ENCODE measurements around the gene PADI2.

Gene PADI2

GRCh38 chr1:17112496-17113236 lies 6.6 kb downstream of the PADI2 start:
- no peak for DNase-seq (ENCODE audit: low read depth in 2 of 2)

- DNase-seq (ENCODE audit: low read depth in 2 of 2) = no peak
Observed at GRCh38 chr1:17112076-17112475, 7.2 kb downstream of the PADI2 start.

DNA sequence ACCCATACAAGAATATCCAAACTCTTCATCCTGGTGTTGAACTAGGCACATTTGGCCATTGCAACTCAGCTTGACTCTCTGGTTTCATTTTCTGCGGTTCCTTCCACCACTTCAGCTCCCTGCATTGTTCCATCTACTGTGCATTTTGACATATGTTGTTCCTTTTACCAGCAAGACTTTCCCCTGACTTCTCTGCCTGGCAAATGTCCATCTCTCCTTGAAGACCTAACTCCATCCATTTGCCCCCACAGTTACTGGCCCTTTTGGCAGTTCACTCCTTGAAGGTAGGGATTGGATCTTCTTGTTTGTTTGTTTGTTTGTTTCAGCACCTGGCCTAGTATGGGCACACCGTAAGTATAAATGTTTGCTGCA lies 8.7 kb downstream of the PADI2 start:
- DNase-seq (ENCODE audit: low read depth in 2 of 2) = no peak

GRCh38 chr1:17109892-17110554 lies 9.2 kb downstream of the PADI2 start:
- no peak for DNase-seq (ENCODE audit: low read depth in 2 of 2)

GRCh38 chr1:17108786-17109185 lies 10.5 kb downstream of the PADI2 start:
- DNase-seq (ENCODE audit: low read depth in 2 of 2) = no peak

DNA sequence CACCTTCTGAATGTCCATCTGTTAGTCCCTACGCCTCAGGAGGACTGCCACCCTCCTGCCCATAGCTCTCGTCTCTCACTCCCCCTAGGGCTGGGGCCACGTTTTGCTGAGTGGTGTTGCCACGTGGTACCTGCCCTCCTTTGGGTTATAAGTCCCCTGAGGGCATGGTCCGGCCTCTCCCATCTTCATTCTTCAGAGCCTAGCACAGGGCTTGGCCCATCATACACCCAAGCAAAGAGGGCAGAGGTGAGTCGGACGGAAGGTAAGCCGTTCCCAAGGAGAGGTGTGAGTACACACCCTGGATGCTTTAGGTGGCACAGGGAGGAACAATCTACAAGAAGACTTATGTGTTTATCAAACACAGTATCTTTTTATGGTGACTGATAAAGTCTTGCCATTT lies 10.9 kb downstream of the PADI2 start:
- DNase-seq (ENCODE audit: low read depth in 2 of 2) = no peak

DNA sequence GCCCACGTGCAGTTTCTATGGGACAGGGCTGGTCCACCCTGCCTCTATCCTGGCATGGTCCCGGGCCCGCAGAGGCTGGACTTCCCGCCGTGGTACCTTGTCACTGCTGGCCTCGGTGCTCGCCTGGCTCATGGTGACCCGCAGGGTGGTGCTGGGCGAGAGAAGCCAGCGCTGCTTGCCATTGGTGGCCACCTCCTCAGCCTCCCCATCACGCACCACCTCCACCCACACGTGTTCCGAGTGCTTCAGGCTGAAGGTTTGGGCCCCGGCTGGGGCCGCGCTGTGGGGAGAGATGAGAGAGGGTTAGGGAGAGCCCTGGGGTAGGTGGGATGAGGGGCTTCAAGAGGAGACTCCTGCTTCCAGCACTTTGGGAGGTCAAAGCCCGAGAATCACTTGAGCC lies 14.5 kb downstream of the PADI2 start:
- no peak for DNase-seq (ENCODE audit: low read depth in 2 of 2)

DNA sequence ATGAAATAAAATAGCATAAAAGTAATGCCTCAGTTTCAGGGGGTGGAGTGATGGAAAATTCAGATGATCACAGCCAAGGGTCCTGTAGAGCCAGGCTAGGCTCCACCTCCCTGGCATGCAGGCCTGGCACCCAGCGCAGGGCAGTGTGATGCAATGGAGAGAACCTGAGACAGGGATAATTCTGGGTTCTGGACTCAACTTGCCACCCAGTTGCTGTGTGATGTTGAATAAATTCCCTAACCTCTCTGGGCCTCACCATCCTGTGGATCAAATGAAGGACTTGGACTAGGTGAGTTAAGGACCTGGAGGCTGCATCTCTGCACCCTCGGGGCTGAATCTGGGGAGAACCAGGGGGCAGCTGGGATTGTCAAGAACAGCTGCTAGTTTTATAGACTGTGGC lies 17.0 kb downstream of the PADI2 start:
- DNase-seq (ENCODE audit: low read depth in 2 of 2) = no peak

- no peak for DNase-seq (ENCODE audit: low read depth in 2 of 2)
Observed at GRCh38 chr1:17101261-17101660, 18.0 kb downstream of the PADI2 start.

DNA sequence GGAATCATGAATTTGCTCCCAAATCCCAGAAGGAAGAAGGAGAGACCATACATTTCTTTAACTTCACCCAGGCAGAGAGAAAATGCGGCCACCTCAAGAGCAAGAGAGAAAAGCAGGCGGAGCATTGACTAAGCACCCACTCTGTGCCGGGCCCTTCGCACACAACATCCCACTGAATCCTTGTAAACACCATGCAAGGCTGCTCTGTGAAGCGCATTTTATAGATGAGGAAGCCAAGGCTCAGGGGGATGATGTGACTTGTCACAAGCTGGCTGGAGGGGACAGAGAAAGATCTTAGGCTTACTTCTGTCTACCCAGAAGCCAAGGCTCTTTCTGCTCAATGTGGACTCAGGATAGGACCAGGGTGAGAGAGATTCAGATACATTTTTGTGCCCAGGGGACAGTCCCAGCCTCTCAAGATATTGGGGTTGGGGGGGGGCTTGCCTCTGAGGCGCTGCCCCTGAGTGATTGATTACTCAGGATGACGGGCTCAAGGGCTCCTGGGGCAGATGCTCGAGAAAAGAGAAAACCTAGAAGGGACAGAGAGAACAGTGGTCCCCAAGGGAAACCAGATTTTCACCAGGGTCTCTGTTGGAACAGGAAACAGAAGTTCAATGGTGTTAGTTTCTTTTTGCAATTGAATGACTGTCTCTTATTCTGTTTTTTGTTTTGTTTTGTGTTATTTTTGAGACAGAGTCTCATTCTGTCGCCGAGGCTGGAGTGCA lies 19.5 kb downstream of the PADI2 start:
- no peak for DNase-seq (ENCODE audit: low read depth in 2 of 2)

- DNase-seq (ENCODE audit: low read depth in 2 of 2) = no peak
Observed at GRCh38 chr1:17098446-17099317, 20.6 kb downstream of the PADI2 start.

DNA sequence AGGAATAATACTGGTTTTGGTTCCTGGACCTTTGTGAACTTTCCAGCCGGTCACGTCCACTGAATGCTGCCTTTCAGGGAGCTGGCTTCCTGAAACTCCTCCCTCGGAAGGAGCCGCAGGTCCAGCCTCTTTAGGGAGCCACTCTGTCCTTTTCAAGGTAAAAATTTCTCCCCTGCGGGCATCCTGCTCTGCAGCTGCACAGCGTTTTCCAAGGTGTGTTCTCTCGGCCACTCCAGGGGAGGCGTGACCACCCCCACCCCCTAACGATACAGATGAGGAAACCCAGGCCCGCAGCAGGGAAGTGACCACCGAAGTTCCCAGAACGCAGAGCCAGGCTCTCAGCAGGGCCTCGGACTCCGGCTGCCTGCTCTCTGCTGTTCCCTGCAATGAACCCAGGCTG lies 21.5 kb downstream of the PADI2 start:
- DNase-seq (ENCODE audit: low read depth in 2 of 2) = no peak

- no peak for DNase-seq (ENCODE audit: low read depth in 2 of 2)
Observed at GRCh38 chr1:17097147-17097546, 22.1 kb downstream of the PADI2 start.

GRCh38 chr1:17096584-17096983 lies 22.7 kb downstream of the PADI2 start:
- no peak for DNase-seq (ENCODE audit: low read depth in 2 of 2)

GRCh38 chr1:17095141-17095540 lies 24.1 kb downstream of the PADI2 start:
- no peak for DNase-seq (ENCODE audit: low read depth in 2 of 2)

- no peak for DNase-seq (ENCODE audit: low read depth in 2 of 2)
Observed at GRCh38 chr1:17094664-17095063, 24.6 kb downstream of the PADI2 start.

DNA sequence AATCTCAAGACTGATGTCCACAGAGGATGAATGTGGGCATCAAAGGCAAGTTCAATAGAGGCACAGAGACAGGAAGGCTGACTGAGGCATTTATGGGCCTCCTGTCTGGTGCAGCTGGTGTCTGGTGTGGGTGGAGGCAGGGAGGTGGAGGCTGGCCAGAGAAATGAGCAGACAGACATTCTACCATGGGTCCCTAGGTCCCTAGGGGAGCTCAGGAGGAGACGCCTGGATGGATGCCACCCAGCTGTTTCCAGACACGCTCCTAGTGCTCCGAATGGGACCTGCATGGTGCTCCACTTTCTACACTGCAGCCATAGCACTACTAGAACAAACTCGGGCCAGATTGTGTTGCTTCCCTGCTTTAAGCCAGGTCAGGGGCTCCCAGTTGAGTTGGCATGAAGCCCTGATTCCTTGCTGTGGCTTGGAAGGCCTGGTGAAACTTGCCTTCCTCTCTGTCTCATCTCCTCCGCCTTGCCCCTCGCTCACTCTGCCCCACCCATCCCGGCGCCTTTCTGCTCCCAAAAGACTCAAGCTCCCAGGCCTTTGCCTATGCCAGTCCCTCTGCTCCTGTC lies 25.3 kb downstream of the PADI2 start:
- no peak for DNase-seq (ENCODE audit: low read depth in 2 of 2)

DNA sequence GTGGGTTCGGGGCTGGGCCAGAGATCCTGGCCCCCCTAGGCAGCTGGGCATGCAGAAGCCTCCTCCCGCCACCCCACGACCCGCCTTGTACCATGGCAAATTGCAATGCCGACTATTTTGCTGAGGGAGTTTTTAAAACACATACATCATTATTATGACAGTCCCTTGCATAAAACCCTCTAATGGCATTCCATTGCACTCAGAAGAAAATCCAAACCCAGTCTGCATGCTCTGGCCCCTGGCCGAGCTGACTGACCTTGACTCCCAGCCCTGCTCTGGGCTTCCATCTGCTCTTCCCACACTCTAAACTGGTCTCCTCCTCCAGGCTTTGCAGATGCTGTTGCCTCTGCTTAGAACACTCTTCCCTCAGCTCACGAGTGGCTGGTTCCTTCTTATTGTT lies 28.0 kb downstream of the PADI2 start:
- no peak for DNase-seq (ENCODE audit: low read depth in 2 of 2)

GRCh38 chr1:17089506-17089905 lies 29.7 kb downstream of the PADI2 start:
- DNase-seq (ENCODE audit: low read depth in 2 of 2) = no peak

DNA sequence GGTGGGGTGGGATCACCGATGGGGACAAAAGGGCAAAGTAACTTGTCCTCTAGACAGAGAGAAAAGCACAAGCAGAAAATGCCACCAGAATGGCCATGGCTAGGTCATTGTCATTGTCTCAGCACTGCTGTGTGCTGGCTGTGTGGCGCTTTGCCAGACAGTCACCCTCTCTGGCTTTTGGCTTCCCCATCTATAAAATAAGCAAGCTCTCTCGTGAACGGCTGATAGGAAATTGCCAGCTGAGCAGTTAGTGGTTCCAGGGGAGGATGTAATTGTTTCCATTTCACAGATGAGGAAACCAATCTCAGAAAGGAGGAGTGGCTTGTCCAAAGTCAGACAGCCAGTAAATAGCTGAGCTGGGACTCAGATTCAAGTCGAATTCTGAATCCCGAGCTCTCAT lies 32.5 kb downstream of the PADI2 start:
- DNase-seq (ENCODE audit: low read depth in 2 of 2) = no peak

DNA sequence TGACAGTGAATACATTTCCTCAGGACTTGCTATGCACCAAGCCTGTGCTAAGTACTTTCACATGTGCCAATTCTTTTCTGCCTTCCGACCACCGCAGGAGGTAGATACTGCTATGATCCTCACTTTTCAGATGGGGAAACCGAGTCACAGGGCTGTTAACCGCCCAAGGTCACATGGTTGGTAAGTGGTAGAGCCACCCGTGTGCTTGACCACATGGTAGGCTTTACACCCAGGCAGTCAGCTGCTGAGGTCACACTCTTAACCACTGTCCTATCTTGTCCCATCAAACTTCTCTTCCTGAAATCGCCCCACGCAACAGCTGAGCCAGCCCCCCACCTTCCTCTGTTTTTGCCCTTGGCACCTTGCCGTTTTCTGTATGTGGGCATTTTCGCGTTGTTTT lies 34.5 kb downstream of the PADI2 start:
- no peak for DNase-seq (ENCODE audit: low read depth in 2 of 2)

- DNase-seq (ENCODE audit: low read depth in 2 of 2) = no peak
Observed at GRCh38 chr1:17082761-17083160, 36.5 kb downstream of the PADI2 start.
